Muscle of arm (tissue), 14 donors: Measurements from ENCODE around the gene CPSF7. TPM values are rescaled to one million over a fixed set of nuclear protein-coding genes. Genes with fewer than 3 reads are reported as not detected.
"Not testable (repeated sequence)": the region's sequence is repeated elsewhere in the genome, so short reads cannot be mapped to it uniquely, and the experiment has no call there.

ENCODE experiments used
- DNase-seq: peaks from one replicate; pipeline ENCODE4 v3.0.0-alpha.2; 2013
- long read RNA-seq, 11 donors: transcript quantifications; one replicate each; lab custom pipeline, GENCODE V29; 2026
- polyA plus RNA-seq, 12 donors: library from polyadenylated mRNA; unstranded; fragments of 120-200 nt; gene quantifications; one replicate each; pipeline ENCODE4 v1.2.1, GENCODE V29; 2013; ENCODE audit not compliant: insufficient read length in 12 of 12

The CPSF7 gene, protein sequence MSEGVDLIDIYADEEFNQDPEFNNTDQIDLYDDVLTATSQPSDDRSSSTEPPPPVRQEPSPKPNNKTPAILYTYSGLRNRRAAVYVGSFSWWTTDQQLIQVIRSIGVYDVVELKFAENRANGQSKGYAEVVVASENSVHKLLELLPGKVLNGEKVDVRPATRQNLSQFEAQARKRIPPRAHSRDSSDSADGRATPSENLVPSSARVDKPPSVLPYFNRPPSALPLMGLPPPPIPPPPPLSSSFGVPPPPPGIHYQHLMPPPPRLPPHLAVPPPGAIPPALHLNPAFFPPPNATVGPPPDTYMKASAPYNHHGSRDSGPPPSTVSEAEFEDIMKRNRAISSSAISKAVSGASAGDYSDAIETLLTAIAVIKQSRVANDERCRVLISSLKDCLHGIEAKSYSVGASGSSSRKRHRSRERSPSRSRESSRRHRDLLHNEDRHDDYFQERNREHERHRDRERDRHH
- 100 to 1,000 TPM in 1 of 12 donors, 10 to 100 TPM in 10, not detected in 1; 65.5 to 116 (median 74.9) TPM for polyA plus RNA-seq
- long read RNA-seq, donor 1, transcript CPSF7-202 (10 exons, 3,650 nt): major isoform, 6 of 169 reads
- long read RNA-seq, donor 1, partial matches to known transcripts: 120 of 169 reads
- long read RNA-seq, donor 1, other reads (novel, unspliced or antisense): 40 of 169 reads
- long read RNA-seq, donor 2, transcript CPSF7-202 (10 exons, 3,650 nt): minor isoform, 7 of 30 reads
- long read RNA-seq, donor 2, transcript CPSF7-205 (10 exons, 3,524 nt): major isoform, 8 of 30 reads
- long read RNA-seq, donor 2, partial matches to known transcripts: 11 of 30 reads
- long read RNA-seq, donor 2, other reads (novel, unspliced or antisense): 0 of 30 reads
- long read RNA-seq, donor 3, partial matches to known transcripts: 11 of 15 reads
- long read RNA-seq, donor 3, other reads (novel, unspliced or antisense): 0 of 15 reads
- long read RNA-seq, donor 4, partial matches to known transcripts: 0 of 5 reads
- long read RNA-seq, donor 4, other reads (novel, unspliced or antisense): 0 of 5 reads
- long read RNA-seq, donor 5: 0 reads
- long read RNA-seq, donor 6, partial matches to known transcripts: 0 of 7 reads
- long read RNA-seq, donor 6, other reads (novel, unspliced or antisense): 0 of 7 reads
- long read RNA-seq, donor 7, partial matches to known transcripts: 0 of 7 reads
- long read RNA-seq, donor 7, other reads (novel, unspliced or antisense): 0 of 7 reads
- long read RNA-seq, donor 8, transcript CPSF7-202 (10 exons, 3,650 nt): major isoform, 7 of 43 reads
- long read RNA-seq, donor 8, partial matches to known transcripts: 14 of 43 reads
- long read RNA-seq, donor 8, other reads (novel, unspliced or antisense): 17 of 43 reads
- long read RNA-seq, donor 9, partial matches to known transcripts: 0 of 4 reads
- long read RNA-seq, donor 9, other reads (novel, unspliced or antisense): 0 of 4 reads
- long read RNA-seq, donor 10, transcript CPSF7-202 (10 exons, 3,650 nt): major isoform, 10 of 18 reads
- long read RNA-seq, donor 10, partial matches to known transcripts: 0 of 18 reads
- long read RNA-seq, donor 10, other reads (novel, unspliced or antisense): 0 of 18 reads
- long read RNA-seq, donor 11, transcript CPSF7-202 (10 exons, 3,650 nt): major isoform, 5 of 27 reads
- long read RNA-seq, donor 11, partial matches to known transcripts: 17 of 27 reads
- long read RNA-seq, donor 11, other reads (novel, unspliced or antisense): 0 of 27 reads

DNA sequence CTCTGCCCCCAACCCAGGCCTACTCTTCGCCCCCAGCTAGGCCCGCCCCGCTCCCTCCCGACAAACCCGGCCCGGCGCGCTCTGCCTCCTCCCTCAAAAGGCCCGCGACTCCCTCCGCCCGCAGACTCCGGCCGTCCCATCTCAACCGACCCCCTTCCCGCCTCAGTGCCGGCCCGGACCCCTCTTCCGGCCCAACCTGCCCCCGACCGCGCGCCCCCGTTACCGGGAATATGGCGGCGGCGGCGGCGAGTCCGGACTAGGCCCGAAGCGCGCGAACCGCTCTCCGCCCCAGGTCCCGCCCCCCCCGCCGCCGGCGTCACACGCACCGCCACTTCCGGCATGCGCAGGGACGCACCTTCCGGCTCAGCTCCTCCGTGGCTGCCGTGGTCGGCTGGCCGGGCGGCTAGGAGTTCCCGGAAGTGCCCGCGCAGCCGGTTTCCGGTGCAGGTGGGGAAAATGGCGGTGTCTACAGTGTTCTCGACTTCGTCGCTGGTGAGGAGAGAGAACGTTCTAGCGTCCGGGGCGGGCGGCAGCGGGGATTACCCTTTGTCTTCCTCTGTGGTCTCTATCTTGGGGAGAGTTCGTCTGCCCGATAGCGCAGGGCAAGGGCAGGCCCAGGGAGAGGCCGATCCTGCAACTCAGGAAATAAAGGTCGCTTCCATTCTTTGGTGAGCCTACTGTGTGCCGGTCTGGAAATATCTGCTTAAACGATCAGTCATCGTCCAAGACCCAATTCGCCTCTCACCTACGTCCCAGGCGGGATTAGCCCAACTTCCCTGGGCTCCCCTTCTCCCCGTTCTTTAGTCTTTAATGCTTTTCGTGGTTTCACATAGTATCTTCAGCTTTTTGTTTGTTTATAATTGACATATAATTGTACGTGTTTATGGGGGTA lies at the start of gene CPSF7, which contains the start of gene SDHAF2:
TSS of gene CPSF7 (minus strand) at position 285 of the 892 bp plus-strand sequence. CDS start 740 bp downstream, outside the sequence.
TSS of gene SDHAF2 (plus strand) at position 434 of the 892 bp plus-strand sequence. CDS start at position 457, 23 bp downstream.
- DNase-seq: peak; percentile 95

DNA sequence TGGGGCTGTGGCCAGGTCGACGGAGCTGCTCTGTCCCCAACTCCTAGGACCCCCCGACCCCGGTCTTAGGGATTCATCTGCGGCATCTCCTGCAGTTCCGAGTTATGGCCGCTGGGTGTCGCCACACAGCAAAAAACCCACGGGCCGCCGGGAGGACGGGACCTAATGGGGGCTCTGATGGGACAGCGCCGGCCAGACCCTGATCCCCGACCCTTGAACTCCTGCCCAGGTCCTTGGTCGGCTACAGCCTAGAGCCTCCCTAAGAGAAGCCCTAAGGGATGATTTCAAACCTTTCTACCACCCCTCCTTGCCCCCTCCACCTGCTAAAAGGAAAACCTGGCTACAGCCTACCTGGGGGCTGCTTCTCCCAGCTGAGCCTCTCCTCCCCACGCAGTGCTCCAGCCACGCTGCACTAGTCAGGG lies 48.0 kb upstream of the CPSF7 start:
- no peak for DNase-seq

DNA sequence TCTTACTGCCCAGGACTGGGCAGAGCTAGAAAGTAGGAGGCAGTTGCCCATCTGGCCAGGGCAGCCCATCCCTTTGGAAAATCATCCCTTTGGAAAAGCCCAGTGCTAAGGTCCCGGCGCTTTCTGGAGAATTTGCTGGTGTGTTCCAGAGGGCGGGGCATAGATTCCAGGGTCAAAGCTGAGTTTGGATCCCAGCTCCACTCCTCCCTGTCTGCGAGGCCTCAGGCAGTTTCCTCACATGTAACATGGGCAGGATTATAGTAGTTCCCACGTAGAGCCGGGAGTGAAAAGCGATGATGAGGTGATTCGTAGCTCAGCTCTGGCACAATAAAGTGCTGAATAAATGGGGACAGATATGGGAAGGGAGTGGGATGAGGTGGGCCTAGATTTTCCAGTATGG lies 47.4 kb upstream of the CPSF7 start:
- no peak for DNase-seq

DNA sequence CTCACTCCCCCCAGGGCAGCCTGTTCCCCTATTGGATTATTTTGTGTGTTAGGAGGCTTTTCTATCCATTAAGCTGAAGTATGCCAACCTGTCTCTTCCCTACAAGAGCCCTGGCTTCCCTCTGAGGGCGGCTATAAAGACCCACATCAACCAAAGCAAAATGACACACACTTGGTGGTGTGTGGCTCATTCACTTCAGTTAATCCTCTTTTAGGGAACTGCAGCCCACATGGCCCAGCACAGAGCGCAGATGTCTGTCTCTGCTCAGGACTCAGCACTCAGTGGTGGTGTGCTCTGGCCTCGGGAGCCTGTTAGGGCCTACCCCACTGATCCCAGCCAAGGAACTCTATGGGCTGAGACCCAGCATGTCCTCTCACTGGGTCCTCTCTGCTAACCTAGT lies 46.6 kb upstream of the CPSF7 start:
- no peak for DNase-seq

DNA sequence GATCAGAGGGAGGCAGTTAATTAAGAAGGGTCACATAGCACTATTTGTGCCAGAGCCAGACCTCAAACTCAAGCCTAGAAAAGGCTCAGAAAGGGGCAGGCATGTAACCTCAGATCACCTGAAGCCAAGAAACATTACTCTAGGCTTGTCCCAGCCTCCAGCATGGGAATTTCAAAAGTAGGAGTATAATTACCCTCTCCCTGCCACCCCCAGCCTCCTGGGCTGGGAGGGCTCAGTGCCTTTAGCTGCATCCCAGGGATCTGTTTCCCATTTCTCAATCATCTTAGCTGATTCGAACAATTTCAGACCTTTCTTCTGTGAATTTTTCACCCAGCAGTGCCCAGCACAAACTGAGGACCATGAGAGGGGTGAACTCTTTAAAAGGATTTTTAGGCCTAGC lies 45.7 kb upstream of the CPSF7 start:
- DNase-seq: no peak

DNA sequence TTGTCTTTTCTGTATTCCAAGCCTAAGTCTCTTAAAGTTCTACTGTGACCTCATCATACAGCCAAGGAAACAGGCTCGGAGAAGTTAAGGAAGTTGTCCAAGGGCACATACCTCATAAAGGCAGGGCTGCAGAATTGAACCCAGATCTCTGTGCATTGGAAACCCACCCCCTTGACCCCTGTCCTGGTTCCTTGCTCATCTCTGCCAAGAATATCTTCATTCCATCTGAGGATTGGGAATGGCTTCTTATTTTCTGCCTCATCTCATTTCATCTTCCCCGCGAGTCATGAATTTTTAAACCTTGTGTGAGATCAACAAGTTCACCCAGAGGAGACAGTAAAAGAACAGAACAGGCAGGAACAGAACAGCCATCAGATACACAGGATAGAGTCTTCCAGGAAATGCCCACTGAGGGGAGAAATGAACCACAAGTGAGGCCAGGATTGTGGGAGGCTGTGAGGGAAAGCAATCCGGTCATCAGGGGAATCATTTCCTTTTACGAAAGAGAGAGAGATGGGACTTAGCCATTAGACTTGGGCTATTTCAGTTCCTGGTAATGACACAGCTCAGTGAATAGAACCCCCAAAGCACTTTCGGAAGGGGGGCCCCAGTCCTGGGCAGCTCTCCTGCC lies 44.4 kb upstream of the CPSF7 start:
- no peak for DNase-seq

GRCh38 chr11:61473370-61474012 lies 43.7 kb upstream of the CPSF7 start:
- no peak for DNase-seq

- DNase-seq: peak; percentile 69
Measured at GRCh38 chr11:61472868-61473267, 43.1 kb upstream of the CPSF7 start.

DNA sequence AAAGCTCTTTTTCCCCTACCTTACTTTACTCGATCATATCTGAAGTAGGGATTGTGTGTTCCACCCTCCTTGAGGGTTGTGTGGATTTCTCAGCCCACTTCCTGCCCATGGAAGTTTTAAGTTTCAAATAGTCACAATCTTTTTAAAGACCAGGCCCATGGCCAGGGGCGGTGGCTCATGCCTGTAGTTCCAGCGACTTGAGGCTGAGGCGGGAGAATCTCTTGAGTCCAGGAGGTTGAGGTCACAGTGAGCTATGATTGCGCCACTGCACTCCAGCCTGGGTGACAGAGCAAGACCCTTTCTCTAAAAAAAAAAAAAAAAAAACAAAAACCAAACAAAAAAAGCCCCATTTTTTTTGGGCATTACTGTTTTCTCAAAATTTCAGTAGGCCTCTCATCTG lies 42.5 kb upstream of the CPSF7 start:
- DNase-seq: no peak

GRCh38 chr11:61468002-61468401 lies 38.2 kb upstream of the CPSF7 start:
- DNase-seq: no peak

GRCh38 chr11:61467602-61468001 lies 37.8 kb upstream of the CPSF7 start:
- not testable (repeated sequence) for DNase-seq

GRCh38 chr11:61460986-61461385 lies 31.2 kb upstream of the CPSF7 start:
- no peak for DNase-seq

- peak; percentile 74 for DNase-seq
Measured at GRCh38 chr11:61460474-61460881, 30.7 kb upstream of the CPSF7 start.

DNA sequence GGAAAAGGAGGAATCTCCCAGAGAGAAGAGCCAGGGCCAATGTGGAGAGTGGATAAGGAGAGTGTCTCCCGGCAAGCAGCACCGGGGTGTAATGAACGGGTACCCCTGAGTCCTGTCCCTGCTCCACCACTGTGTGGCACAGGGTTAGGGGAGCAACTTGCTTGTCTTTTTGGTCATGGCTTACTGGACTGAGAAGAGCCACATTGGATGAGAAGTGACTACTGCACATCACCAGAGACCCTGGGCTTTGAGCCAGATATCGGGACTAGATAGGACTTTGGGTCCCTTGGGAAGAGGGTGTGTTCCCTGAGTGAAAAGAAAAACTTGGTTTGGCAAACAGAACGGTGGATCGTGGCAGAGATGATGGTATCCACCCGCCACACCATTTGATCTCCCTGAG lies 24.7 kb upstream of the CPSF7 start:
- DNase-seq: no peak

DNA sequence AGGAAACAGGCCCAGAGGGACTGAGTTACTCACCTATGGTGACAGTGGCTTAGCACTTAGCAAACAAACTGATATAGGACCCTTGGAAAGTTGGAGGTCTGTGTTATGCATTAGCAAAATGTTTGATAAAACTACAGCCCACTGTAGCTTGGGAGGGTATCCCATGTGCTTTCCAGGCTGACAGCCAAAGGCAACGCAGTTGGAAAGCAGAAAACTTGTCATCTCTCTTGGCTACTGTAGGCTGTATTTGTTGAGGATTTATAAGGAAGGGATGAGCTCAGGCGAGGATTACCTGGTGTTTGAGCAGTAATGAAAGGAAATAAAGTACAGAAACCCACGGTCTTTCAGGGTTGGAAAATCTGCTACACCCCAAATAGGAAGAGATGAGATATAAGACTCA lies 23.9 kb upstream of the CPSF7 start:
- DNase-seq: peak; percentile 81

DNA sequence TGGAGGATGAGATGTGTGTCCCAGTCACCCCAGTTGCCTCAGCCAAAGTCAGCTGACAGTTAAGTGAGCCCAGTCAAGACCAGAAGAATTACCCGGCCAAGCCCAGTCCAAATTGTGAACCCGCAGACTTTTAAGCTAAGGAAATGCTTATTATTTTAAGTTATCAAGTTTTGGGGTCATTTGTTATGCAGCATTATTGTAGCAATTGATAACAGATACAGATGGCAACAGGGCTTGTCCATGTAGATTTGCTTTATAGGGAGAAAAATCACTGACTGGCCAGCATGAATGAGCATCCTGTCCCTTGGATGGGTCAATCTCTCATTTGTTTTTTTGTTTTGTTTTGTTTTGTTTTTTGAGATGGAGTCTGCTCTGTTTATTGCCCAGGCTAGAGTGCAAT lies 23.1 kb upstream of the CPSF7 start:
- no peak for DNase-seq

DNA sequence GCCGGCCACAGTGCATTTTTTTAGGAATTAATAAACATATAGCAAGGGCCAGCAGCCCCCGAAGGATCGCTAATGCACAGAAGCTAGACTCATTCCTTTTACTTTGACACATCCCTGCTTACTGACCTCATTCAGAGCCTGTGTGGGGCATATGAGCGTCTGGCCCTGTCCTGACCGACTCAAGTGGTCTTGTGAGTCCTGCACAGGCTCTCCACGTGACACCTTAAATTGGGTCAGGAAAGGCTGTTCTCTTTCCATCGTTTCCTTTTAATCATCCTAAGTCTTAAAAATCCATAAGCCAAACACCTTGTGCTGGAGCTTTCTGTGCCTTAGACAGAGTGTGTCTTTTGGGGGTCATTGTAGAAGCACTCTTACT lies 18.8 kb upstream of the CPSF7 start:
- DNase-seq: no peak
